ENCODE results near the gene RAPGEF2.

DNA sequence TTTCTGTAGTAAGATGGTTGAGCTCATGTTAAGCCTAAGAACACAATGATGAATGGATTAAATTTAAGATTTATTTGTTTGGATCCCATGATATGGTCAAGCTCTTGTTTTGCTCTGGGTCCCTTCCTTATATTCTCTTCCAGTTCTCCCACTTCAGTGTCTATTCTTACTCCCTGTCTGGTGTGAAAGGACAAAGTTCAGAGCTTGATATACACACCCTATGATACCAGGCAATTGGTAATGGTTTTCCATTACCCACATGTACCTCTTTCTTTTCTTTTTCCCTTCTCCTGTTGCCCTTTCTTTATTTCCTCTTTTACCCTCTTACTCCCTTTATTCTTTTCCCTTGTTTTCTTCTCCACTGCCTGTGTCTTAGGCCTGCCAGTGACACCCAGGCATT lies 223.6 kb downstream of the RAPGEF2 start:
- no peak for TF ChIP-seq EZH2phosphoT487 (IDR thresholded peaks at IDR 0.05; ENCODE audit: borderline replicate concordance, low read length)
- no peak for TF ChIP-seq EZH2 (IDR thresholded peaks at IDR 0.05; ENCODE audit: low read length, unreplicated experiment)
- TF ChIP-seq, protein P1, sequence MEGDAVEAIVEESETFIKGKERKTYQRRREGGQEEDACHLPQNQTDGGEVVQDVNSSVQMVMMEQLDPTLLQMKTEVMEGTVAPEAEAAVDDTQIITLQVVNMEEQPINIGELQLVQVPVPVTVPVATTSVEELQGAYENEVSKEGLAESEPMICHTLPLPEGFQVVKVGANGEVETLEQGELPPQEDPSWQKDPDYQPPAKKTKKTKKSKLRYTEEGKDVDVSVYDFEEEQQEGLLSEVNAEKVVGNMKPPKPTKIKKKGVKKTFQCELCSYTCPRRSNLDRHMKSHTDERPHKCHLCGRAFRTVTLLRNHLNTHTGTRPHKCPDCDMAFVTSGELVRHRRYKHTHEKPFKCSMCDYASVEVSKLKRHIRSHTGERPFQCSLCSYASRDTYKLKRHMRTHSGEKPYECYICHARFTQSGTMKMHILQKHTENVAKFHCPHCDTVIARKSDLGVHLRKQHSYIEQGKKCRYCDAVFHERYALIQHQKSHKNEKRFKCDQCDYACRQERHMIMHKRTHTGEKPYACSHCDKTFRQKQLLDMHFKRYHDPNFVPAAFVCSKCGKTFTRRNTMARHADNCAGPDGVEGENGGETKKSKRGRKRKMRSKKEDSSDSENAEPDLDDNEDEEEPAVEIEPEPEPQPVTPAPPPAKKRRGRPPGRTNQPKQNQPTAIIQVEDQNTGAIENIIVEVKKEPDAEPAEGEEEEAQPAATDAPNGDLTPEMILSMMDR (conservative IDR thresholded peaks at IDR 0.05; ENCODE audit: low read depth, low read length) = no peak
